D341Med (cell line): ENCODE results near the gene GFER.
"Not testable (repeated sequence)": the region's sequence is repeated elsewhere in the genome, so short reads cannot be mapped to it uniquely, and the experiment has no call there.

ENCODE experiments used
- DNase-seq: peaks from one replicate; pipeline ENCODE4 v3.0.0; 2012; ENCODE audit warnings: low spot score

The GFER gene

GRCh38 chr16:2006317-2006716, 22.3 kb downstream of the GFER start:
- DNase-seq, result no peak

GRCh38 chr16:2007081-2007836, 23.3 kb downstream of the GFER start:
- DNase-seq, result no peak

- DNase-seq, result no peak
These were observed 24.1 kb downstream of the GFER start for GRCh38 chr16:2008009-2008526.

GRCh38 chr16:2008631-2009163, 24.7 kb downstream of the GFER start:
- no peak for DNase-seq

GRCh38 chr16:2009164-2009711, 25.2 kb downstream of the GFER start:
- peak; percentile 58 for DNase-seq

GRCh38 chr16:2009791-2010510, 26.0 kb downstream of the GFER start, which contains the start of gene ZNF598:
Gene ZNF598, minus strand, starts transcription at chr16:2009821.
- DNase-seq, result peak; percentile 94

- not testable (repeated sequence) for DNase-seq
These were observed 27.7 kb downstream of the GFER start for GRCh38 chr16:2011726-2012125.

- no peak for DNase-seq
These were observed 29.5 kb downstream of the GFER start for GRCh38 chr16:2013527-2013926.

GRCh38 chr16:2015117-2015946, 31.3 kb downstream of the GFER start:
- peak; percentile 77 for DNase-seq

GRCh38 chr16:2015947-2016208, 31.9 kb downstream of the GFER start:
- no peak for DNase-seq

- DNase-seq, result no peak
These were observed 32.5 kb downstream of the GFER start for GRCh38 chr16:2016407-2016922.

- DNase-seq, result peak; percentile 60
These were observed 35.5 kb downstream of the GFER start, which contains the start of gene NPW for GRCh38 chr16:2019518-2019920. Gene NPW, plus strand, starts transcription at chr16:2019785.

- DNase-seq, result no peak
These were observed 36.2 kb downstream of the GFER start for GRCh38 chr16:2019921-2020831.

- DNase-seq, result peak; percentile 64
These were observed 38.7 kb downstream of the GFER start for GRCh38 chr16:2022723-2023091.

- peak; percentile 96 for DNase-seq
These were observed 39.4 kb downstream of the GFER start for GRCh38 chr16:2023092-2024031.

- no peak for DNase-seq
These were observed 40.0 kb downstream of the GFER start for GRCh38 chr16:2024032-2024420.

- DNase-seq, result no peak
These were observed 41.3 kb downstream of the GFER start for GRCh38 chr16:2025251-2025650.

GRCh38 chr16:2025878-2026460, 42.0 kb downstream of the GFER start:
- no peak for DNase-seq

- peak; percentile 83 for DNase-seq
These were observed 42.5 kb downstream of the GFER start, which contains the start of gene NHERF2 for GRCh38 chr16:2026461-2027023. Gene NHERF2, plus strand, starts transcription at chr16:2026902. Its CDS starts 104 bp downstream, at chr16:2027006.
